PC-3 (cell line): ENCODE measurements around the gene CSRNP3. TPM values are rescaled to one million over a fixed set of nuclear protein-coding genes. Genes with fewer than 3 reads are reported as not detected.

Source experiments
- ATAC-seq: fragments of 200-7000 bp; cut with Tn5 transposase; 2 replicates; pipeline ENCODE4 v1.9.1; 2020; ENCODE audit warnings: mild to moderate bottlenecking, moderate library complexity
- BruUV-seq: library from RNA; stranded (reverse); fragments of 400-500 nt; replicated peaks from 2 replicates; lab custom pipeline; 2021; lab: Mats Ljungman, UMichigan
- CTCF ChIA-PET: fragments of 300-600 bp; sonication (Branson Sonifier 250); formaldehyde crosslinking; loops from one replicate; lab custom pipeline; 2022; ENCODE audit warnings: antibody characterized with exemption; lab: Charles Lee
- POLR2A ChIA-PET: fragments of 300-600 bp; sonication (Branson Sonifier 250); formaldehyde crosslinking; loops from one replicate; lab custom pipeline; 2022; ENCODE audit warnings: antibody characterized with exemption; ENCODE audit not compliant: unreplicated experiment; lab: Charles Lee
- DNase-seq: peaks from one replicate; pipeline ENCODE4 v3.0.0-alpha.2; 2015
- H2AFZ ChIP-seq: fragments of 300-600 bp; sonication (generic); 2 replicates; pipeline ENCODE4 v1.6.0; 2016; ENCODE audit warnings: antibody characterized with exemption, low read length
- H3F3A ChIP-seq: fragments of 300-600 bp; sonication (generic); one replicate; pipeline ENCODE4 v1.6.0; 2017; ENCODE audit warnings: antibody characterized with exemption, low read length, control low read depth, mild to moderate bottlenecking; ENCODE audit not compliant: unreplicated experiment
- H3K27ac ChIP-seq: fragments of 300-600 bp; sonication (generic); 2 replicates; pipeline ENCODE4 v1.5.1; 2016; ENCODE audit warnings: mild to moderate bottlenecking, low read length
- H3K27me3 ChIP-seq: fragments of 300-600 bp; sonication (generic); 2 replicates; pipeline ENCODE4 v1.6.1; 2016; ENCODE audit warnings: low read length, mixed read lengths
- H3K36me3 ChIP-seq: fragments of 300-600 bp; sonication (generic); 2 replicates; pipeline ENCODE4 v1.6.1; 2016; ENCODE audit warnings: low read depth, mixed run types, low read length, mixed read lengths
- H3K4me1 ChIP-seq: fragments of 300-600 bp; sonication (generic); 2 replicates; pipeline ENCODE4 v1.5.1; 2016; ENCODE audit warnings: low read length; ENCODE audit not compliant: insufficient read depth
- H3K4me2 ChIP-seq: fragments of 300-600 bp; sonication (generic); 2 replicates; pipeline ENCODE4 v1.6.0; 2016; ENCODE audit warnings: low read length
- H3K4me3 ChIP-seq: fragments of 300-600 bp; sonication (generic); 2 replicates; pipeline ENCODE4 v1.5.1; 2016; ENCODE audit warnings: mild to moderate bottlenecking, low read length, mixed read lengths
- H3K79me2 ChIP-seq: fragments of 300-600 bp; sonication (generic); 2 replicates; pipeline ENCODE4 v1.6.1; 2017; ENCODE audit warnings: low read length, mixed read lengths
- H3K9ac ChIP-seq: fragments of 300-600 bp; sonication (generic); 2 replicates; pipeline ENCODE4 v1.6.0; 2016; ENCODE audit warnings: mild to moderate bottlenecking, low read length
- H3K9me2 ChIP-seq: fragments of 300-600 bp; sonication (generic); replicated peaks from 2 replicates; pipeline ENCODE4 v1.6.1; 2016; ENCODE audit warnings: mixed run types, low read length, mixed read lengths
- H3K9me3 ChIP-seq: fragments of 300-600 bp; sonication (generic); 2 replicates; pipeline ENCODE4 v1.6.1; 2016; ENCODE audit warnings: low read length, mixed read lengths
- H4K20me1 ChIP-seq: fragments of 300-600 bp; sonication (generic); 2 replicates; pipeline ENCODE4 v1.6.1; 2016; ENCODE audit warnings: low read length, mixed read lengths
- CTCF ChIP-seq: fragments of 300-600 bp; sonication (generic); conservative IDR thresholded peaks from 2 replicates; pipeline ENCODE4 v1.5.1; 2017; ENCODE audit warnings: antibody characterized with exemption, low read depth, mild to moderate bottlenecking, low read length
- EZH2 ChIP-seq: fragments of 300-600 bp; sonication (generic); IDR thresholded peaks from one replicate; pipeline ENCODE4 v1.6.1; 2017; ENCODE audit warnings: antibody characterized with exemption, mild to moderate bottlenecking, low read length; ENCODE audit not compliant: unreplicated experiment
- EZH2phosphoT487 ChIP-seq: fragments of 300-600 bp; sonication (generic); IDR thresholded peaks from 2 replicates; pipeline ENCODE4 v1.6.1; 2018; ENCODE audit warnings: mild to moderate bottlenecking, antibody characterized with exemption, low read length, borderline replicate concordance
- intact Hi-C: fragments of 100-400 bp; cut with micrococcal nuclease; formaldehyde crosslinking; loops from 2 replicates; pipeline ENCODE4 v1.9.0; 2023
- total RNA-seq: library from RNA; depleted of rRNA; stranded (reverse); fragments of >200 nt; gene quantifications from 2 replicates; pipeline ENCODE4 v1.2.3, GENCODE V29; 2014

The CSRNP3 gene
- total RNA-seq, 1 experiment from 2014 or later: 2.2 TPM

DNA sequence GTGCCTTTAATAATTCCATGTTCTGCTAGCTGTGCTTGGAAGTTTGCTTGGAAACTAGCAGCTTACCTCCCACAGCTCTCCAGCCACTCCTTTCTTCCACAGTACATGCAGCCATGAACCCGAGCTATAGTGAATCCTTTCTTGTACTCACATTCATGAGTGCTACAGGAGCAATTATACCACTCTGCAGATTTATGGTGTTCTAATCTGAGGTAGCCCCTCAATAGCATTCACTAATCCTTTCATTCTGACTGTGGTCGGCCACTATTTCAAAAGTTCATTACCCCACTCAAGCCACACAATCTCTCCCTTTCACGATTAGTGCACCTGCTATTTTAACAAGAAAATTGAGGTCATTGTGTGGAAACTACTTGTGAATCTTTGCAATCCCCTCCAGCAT lies 53.2 kb downstream of the CSRNP3 start:
- Histone ChIP-seq H2AFZ (no peak overlapping the region), H3K4me3 (no peak overlapping the region), H3K4me2 (no peak overlapping the region), H3K9me3 (no peaks in the 10 kb centered on the region), H3K36me3 (no peaks in the 10 kb centered on the region), H3F3A (no peaks in the 10 kb centered on the region), H3K9me2 (no peaks in the 10 kb centered on the region), H3K4me1 (no peaks in the 10 kb centered on the region), H3K27me3 (no peaks in the 10 kb centered on the region), H3K79me2 (no peaks in the 10 kb centered on the region), H3K27ac (no peak overlapping the region), H4K20me1 (no peaks in the 10 kb centered on the region), H3K9ac (no peak overlapping the region)
- ATAC-seq (no peak), DNase-seq (no peak)
- no TSS peak for BruUV-seq
- POLR2A ChIA-PET: no interaction called here
- TF ChIP-seq EZH2phosphoT487 (no peak), CTCF (no peak), EZH2 (no peak)
- intact Hi-C loops: no loop called here
- CTCF ChIA-PET: no interaction called here

- Histone ChIP-seq H3K36me3 (no peaks in the 10 kb centered on the region), H3K9me2 (no peaks in the 10 kb centered on the region), H3K79me2 (no peaks in the 10 kb centered on the region), H3K9ac (no peak overlapping the region), H3K4me3 (no peak overlapping the region), H3K27me3 (no peaks in the 10 kb centered on the region), H3K4me1 (no peaks in the 10 kb centered on the region), H3K4me2 (no peak overlapping the region), H4K20me1 (no peaks in the 10 kb centered on the region), H2AFZ (no peak overlapping the region), H3F3A (no peaks in the 10 kb centered on the region), H3K9me3 (no peaks in the 10 kb centered on the region), H3K27ac (no peak overlapping the region)
- intact Hi-C loops: no loop called here
- no peak for ATAC-seq
- TF ChIP-seq EZH2 (no peak), CTCF (no peak), EZH2phosphoT487 (no peak)
- no TSS peak for BruUV-seq
- ChIA-PET CTCF (no interaction called here), POLR2A (no interaction called here)
- no peak for DNase-seq
Measured at GRCh38 chr2:165524720-165525119, 55.2 kb downstream of the CSRNP3 start.

GRCh38 chr2:165528691-165529090 lies 59.2 kb downstream of the CSRNP3 start:
- Histone ChIP-seq H3K27me3 (no peaks in the 10 kb centered on the region), H3K36me3 (no peaks in the 10 kb centered on the region), H3K4me1 (no peaks in the 10 kb centered on the region), H4K20me1 (no peaks in the 10 kb centered on the region), H3F3A (no peaks in the 10 kb centered on the region), H3K4me3 (no peak overlapping the region), H2AFZ (no peak overlapping the region), H3K4me2 (no peak overlapping the region), H3K9me2 (no peaks in the 10 kb centered on the region), H3K9ac (no peak overlapping the region), H3K9me3 (no peaks in the 10 kb centered on the region), H3K79me2 (no peaks in the 10 kb centered on the region), H3K27ac (no peak overlapping the region)
- no peak for ATAC-seq
- no peak for DNase-seq
- CTCF ChIA-PET: no interaction called here
- TF ChIP-seq CTCF (no peak), EZH2phosphoT487 (no peak), EZH2 (no peak)
- intact Hi-C loops: no loop called here
- BruUV-seq: no TSS peak
- POLR2A ChIA-PET: no interaction called here
